Measurements from ENCODE around the gene FCN2. TPM values are rescaled to one million over a fixed set of nuclear protein-coding genes. Genes with fewer than 3 reads are reported as not detected.

The FCN2 gene
- total RNA-seq, 2 donors from 2014 or later = not detected

DNA sequence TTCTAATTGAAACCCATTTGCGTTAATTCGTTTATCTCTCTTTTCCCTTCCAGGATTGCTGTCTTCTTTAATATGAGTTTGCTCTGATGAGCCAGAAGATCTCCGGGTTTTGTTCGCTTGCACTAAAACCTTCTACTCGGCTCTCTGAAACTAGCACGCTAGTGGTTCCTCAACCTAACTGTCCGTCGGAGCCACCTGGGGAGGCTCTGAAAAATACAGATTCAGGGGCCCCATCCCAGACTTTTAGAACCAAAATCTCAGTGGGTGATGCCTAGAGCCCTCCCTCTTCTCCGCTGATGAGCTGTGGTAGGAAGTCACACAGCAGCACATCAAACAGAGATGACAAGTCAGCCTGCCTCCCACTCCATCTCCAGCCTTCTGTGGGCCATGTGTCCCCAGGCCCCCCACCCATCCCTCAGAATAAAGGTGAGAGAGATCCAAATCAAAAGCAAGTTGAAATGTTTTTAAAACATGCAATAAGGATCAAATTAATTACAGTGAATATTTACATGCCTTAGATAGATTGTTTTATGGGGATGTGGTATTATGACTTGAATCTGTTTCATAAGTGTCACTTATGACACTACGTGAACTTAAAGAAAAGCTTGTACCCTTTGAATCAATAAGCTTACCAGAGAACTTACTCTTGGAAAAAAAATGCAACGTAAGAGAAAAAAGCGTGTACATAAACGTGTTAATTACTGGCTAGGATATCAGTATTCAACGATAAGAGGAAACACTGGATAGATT lies 16.4 kb downstream of the FCN2 start:
- no peak for DNase-seq (ENCODE audit: low spot score)

DNA sequence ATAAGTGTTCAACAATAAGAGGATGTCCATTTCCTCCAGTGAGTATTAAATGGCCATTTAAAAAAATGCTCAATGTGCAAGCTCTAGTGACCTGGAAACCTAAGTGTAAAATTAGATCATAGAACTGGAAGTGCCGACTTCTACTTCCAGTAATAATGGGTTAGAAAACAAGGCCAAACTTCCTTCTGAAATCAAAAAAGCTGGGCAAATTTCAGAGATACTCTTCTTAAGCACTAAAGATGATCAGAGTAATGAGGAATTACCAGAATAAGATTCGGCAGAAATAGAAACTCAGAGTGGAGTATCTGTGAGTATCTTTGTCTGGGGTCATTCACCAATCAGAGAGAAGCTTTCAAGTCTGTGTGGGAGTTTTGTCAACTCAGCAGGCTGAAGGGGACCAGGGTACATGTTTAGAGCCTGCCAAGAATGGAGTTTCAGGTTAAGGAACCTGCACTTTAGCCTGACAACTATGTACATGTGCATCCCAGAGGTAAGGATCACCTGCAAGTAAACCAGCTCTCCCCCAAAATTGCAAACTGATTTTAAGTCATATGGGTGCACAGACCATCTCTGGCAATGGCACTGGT lies 17.1 kb downstream of the FCN2 start:
- intact Hi-C loops (cut with DNase I) = no loop called here
- no peak for DNase-seq (ENCODE audit: low spot score)

More for the DNA sequence above, 16.4 kb downstream of the FCN2 start:
- intact Hi-C loops (cut with DNase I) = no loop called here

- intact Hi-C loops (cut with DNase I) = no loop called here
- DNase-seq (ENCODE audit: low spot score) = no peak
Observed at GRCh38 chr9:134898319-134898718, 17.7 kb downstream of the FCN2 start.

DNA sequence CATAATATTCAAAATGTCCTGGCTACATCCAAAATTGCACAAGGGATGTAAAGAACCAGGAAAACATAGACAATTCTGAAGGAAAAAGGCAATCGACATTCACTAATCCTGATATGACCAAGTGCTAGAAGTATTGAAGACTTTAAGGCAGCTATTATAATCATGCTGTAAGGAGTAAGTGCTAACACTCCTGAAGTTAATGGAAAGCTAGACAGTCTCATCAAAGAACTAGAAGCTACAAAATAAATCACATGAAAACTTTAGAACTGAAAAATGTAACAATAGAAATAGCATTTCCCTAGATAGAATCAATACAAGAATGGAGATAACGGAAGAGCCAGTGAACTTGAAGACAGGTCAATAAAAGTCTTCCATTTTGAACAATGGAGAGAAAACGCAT lies 18.6 kb downstream of the FCN2 start:
- DNase-seq (ENCODE audit: low spot score) = no peak

DNA sequence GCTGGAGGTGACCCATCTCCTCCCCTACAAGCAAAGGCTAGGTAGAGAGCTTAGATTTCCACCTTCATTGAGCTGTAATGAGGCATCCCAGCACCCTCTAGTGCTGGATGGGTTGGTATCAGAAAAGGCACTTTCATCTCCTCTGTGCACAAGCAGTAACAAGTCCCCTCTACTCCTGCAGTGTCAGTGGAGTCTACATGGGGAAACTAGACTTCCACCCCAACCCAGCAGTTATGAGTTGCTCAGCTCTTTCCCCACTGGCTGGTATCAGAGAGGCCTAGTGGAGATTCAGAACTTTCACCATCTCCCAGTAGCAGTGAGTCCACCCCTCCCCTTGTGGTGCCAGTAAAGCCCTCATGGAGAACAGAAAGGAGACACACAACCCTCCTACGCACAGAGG lies 19.2 kb downstream of the FCN2 start:
- DNase-seq (ENCODE audit: low spot score) = no peak
- intact Hi-C loops (cut with DNase I) = no loop called here

More for the DNA sequence above, 18.6 kb downstream of the FCN2 start:
- intact Hi-C loops (cut with DNase I) = no loop called here

GRCh38 chr9:134902936-134903335 lies 22.3 kb downstream of the FCN2 start:
- intact Hi-C loops (cut with DNase I) = no loop called here
- DNase-seq (ENCODE audit: low spot score) = no peak

GRCh38 chr9:134908524-134909309 lies 28.1 kb downstream of the FCN2 start:
- no peak for DNase-seq (ENCODE audit: low spot score)
- intact Hi-C loops (cut with DNase I) = no loop called here

GRCh38 chr9:134909511-134910481 lies 29.2 kb downstream of the FCN2 start:
- intact Hi-C loops (cut with DNase I) = loop anchor here in 1 of 2 donors (5.0 kb wide), 1 partner anchor 1713 kb away; no protein-coding TSS in a partner anchor
- DNase-seq (ENCODE audit: low spot score) = no peak

DNA sequence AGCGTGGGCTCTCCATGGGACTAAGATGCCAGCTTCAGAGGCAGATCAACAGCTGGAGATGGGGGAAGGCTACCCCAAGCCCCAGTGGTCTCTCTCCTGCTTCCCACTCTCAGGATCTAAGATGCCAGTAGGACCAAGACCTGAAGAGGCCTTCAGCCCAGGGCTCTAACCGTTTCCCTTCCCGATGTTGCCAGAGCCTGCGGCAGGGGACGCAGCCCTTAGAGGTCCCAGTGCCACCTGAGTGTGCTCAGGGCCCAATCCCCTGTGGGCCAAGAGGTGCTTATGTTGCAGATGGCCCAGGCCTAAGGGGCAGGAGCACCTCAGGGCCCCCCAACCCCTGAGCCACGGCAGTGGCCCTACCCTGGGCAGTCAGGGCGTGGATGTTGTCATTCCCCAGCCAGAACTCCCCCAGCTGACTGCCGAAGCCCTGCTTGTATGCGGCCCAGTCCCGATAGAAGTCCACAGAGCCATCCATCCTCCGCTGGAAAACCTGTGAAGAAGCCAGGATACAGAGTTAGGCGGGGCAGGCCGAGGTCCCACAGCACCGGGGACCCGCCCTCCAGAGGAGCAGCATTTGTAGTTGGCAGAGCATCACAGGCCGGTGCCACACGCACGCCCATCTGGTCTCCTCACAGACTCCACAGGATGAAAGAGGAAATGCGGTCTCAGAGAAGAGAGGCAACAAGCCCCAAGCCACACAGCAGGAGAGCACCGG lies 31.7 kb downstream of the FCN2 start:
- DNase-seq (ENCODE audit: low spot score) = no peak
- intact Hi-C loops (cut with DNase I) = loop anchor here in 1 of 2 donors (5.0 kb wide), 1 partner anchor 1710 kb away; no protein-coding TSS in a partner anchor

- no peak for DNase-seq (ENCODE audit: low spot score)
- intact Hi-C loops (cut with DNase I) = loop anchor here in 1 of 2 donors (5.0 kb wide), 1 partner anchor 1709 kb away; no protein-coding TSS in a partner anchor
Observed at GRCh38 chr9:134913041-134913712, 32.6 kb downstream of the FCN2 start.

- intact Hi-C loops (cut with DNase I) = loop anchor here in 1 of 2 donors (5.0 kb wide), 1 partner anchor 1708 kb away; no protein-coding TSS in a partner anchor
- DNase-seq (ENCODE audit: low spot score) = no peak
Observed at GRCh38 chr9:134913713-134914500, 33.3 kb downstream of the FCN2 start.

- no peak for DNase-seq (ENCODE audit: low spot score)
- intact Hi-C loops (cut with DNase I) = loop anchor here in 1 of 2 donors (5.0 kb wide), 1 partner anchor 1708 kb away; no protein-coding TSS in a partner anchor
Observed at GRCh38 chr9:134914501-134914834, 33.9 kb downstream of the FCN2 start.

GRCh38 chr9:134915046-134915985 lies 34.7 kb downstream of the FCN2 start:
- DNase-seq (ENCODE audit: low spot score) = no peak
- intact Hi-C loops (cut with DNase I) = loop anchor here in 1 of 2 donors (5.0 kb wide), 1 partner anchor 348 kb away; no protein-coding TSS in a partner anchor

DNA sequence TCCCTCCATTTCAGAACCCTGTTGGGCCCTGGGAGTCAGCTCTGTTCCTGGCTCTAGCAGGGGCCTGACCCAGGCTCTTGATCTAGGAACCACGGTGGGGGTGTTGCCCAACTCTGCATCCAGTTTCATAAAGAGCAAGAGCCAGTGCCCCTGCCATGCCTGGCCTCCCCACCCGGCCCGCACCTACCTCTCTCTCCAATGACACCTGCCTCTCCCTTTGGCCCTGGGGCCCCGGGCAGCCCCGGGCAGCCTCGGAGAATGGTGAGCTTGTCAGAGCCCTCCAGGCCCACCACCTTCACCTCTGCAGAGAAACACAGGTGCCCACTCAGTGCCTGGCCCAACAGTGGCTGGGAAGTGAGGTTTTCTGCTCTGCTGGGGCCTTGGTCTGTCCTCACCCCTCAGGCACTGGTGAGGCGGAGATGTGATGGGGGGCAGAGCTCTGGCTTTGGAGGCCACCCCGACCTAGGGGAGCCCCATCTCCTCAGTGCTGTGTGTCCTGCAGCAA lies 35.6 kb downstream of the FCN2 start:
- intact Hi-C loops (cut with DNase I) = loop anchor here in 1 of 2 donors (5.0 kb wide), 1 partner anchor 349 kb away; no protein-coding TSS in a partner anchor
- no peak for DNase-seq (ENCODE audit: low spot score)
